ENCODE data around the gene GNGT2.
"Not testable (repeated sequence)": the region's sequence is repeated elsewhere in the genome, so short reads cannot be mapped to it uniquely, and the experiment has no call there.

GNGT2 gene

DNA sequence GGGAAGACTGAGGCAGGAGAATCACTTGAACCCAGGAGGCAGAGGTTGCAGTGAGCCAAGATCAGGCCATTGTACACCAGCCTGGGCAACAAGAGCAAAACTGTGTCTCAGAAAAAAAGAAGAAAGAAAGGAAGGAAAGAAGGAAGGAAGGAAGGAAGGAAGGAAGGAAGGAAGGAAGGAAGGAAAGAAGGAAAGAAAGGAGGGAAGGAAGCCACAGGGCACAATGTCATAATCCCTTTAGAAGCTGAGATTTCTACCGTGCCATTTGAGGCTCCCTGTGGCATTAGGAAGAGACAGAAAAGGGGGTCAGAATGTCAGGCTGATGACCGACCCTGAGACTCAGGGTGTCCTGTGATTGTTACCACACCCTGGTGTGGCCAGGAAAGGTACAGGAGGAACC lies 6.6 kb downstream of the GNGT2 start:
- no peak for DNase-seq (ENCODE audit: low spot score)

- no peak for DNase-seq (ENCODE audit: low spot score)
Measured at GRCh38 chr17:49201481-49201927, 8.9 kb downstream of the GNGT2 start.

DNA sequence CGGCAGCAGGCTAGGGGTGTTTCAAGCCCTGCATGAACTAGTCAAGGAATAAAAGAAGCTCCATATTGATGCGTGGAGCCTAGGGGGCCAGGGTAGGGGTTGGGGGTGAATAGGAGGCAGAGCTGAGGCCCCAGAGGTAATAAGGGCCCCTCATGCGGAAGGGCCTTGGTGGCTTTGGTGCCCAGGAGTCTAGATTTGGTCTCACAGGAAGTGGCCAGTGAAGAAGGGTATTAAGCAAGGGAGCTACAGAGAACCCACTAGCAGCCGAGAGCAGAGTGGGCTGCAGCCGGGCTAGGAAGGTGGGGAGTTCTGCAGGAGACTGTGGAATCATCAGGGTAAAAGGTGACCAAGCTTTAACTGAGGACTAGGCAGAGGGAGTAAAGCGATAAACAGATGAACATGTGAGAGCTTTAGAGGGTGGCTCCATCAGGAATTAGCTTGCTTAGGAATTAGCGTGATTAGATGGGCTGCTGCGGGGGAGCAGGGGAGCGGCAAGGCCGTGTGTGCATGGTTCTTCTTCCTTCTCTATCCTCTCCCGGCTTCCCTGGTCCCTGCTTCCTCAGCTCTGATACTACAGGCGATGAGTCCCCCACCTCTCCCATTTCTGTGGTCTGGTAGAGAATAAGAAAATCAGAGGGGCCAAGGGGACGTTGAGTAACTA lies 9.8 kb downstream of the GNGT2 start:
- DNase-seq (ENCODE audit: low spot score): no peak

DNA sequence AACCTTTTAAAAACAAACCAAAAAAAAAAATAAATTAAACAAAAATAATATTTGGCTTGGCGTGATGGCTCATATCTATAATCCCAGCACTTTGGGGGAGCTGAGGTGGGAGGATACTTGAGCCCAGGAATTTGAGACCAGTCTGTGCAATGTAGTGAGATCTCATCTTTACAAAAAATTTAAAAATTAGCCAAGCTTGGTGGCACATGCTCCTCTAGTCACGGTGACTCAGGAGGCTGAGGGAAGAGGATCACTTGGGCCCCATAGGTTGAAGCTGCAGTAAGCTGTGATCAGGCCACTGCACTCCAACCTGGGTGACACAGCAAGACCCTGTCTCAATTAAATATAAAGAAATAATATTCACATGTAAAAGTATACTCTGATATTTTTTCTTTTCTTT lies 12.2 kb downstream of the GNGT2 start:
- no peak for DNase-seq (ENCODE audit: low spot score)

DNA sequence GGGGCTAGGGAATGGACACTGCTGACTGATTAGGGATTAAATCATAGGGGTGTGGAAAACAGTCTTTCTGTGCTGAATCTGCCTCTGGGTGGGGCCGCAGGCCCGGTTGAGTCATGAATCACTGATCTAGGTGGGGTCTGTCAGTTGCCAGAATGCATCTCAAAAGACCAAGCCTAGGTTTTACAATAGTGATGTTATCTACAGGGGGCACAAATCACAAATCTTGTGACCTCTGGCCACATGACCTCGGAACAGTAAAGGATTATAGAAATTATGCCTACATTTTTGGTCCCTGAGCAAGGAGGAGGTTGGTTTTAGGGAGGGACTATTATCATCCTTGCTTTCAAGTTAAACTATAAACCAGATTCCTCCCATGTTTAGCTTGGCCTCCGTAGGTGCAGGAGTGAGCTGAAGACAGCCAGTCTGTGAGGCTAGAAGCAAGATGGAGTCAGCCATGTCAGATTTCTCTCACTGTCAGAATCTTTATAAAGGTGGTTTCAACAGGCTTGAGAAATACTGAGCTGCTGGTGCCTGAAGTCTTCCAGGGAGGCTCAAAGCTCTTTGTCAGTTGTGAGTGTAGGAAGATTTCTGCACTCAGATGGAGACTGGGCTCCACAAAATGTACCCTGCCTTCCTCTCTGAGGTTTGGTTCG lies 12.9 kb downstream of the GNGT2 start:
- DNase-seq (ENCODE audit: low spot score): no peak

DNA sequence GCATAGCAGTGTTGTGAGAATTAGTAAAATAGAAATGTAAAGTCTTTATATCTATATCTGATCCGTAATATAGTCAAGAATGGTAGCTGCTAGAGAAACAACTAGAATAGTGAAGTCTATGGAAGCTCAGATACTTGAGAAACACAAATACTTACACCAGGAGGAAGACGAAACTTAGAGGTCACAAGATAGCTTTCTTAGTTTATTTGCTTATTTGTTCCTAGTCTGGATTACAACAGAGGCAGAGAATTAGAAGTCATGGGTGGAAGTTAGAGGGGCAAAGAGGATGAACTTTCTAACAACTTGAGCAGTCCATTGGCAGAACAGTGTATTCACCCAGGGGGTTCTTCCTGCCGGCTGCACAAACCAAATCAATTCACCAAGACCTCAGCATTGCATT lies 13.9 kb downstream of the GNGT2 start:
- DNase-seq (ENCODE audit: low spot score): no peak

DNA sequence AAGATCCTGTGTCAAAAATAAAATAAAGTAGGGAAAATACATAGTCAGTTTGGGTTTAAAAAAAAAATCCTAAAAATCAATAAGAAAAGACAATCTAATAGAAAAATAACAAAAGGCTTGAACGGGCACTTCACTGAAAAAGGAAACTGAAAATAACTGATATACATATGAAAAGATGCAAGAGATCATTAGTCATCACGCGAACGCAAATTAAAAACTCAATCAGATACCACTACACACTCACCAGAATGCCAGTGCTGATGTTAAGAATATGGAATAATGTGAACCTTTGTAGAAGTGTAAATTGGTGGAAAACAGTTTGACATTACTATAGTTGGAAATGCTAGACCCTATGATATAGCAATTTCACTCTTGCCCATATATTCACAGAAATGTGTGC lies 14.6 kb downstream of the GNGT2 start:
- DNase-seq (ENCODE audit: low spot score): no peak

DNA sequence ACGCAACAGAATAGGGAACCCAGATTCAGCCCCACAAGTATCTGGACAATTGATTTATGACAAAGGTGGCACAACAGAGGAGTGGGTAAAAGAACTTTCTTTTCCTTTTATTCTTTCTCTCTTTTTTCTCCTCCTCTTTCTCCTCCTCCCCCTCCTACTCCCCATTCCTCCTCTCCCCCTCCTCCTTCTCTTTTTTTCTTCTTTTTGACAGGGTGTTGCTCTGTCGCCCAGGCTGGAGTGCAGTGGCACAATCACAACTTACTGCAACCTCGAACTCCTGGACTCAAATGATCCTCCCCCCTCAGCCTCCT lies 16.1 kb downstream of the GNGT2 start:
- no peak for DNase-seq (ENCODE audit: low spot score)

- DNase-seq (ENCODE audit: low spot score): peak; percentile 67
Measured at GRCh38 chr17:49193513-49194296, 16.7 kb downstream of the GNGT2 start.

DNA sequence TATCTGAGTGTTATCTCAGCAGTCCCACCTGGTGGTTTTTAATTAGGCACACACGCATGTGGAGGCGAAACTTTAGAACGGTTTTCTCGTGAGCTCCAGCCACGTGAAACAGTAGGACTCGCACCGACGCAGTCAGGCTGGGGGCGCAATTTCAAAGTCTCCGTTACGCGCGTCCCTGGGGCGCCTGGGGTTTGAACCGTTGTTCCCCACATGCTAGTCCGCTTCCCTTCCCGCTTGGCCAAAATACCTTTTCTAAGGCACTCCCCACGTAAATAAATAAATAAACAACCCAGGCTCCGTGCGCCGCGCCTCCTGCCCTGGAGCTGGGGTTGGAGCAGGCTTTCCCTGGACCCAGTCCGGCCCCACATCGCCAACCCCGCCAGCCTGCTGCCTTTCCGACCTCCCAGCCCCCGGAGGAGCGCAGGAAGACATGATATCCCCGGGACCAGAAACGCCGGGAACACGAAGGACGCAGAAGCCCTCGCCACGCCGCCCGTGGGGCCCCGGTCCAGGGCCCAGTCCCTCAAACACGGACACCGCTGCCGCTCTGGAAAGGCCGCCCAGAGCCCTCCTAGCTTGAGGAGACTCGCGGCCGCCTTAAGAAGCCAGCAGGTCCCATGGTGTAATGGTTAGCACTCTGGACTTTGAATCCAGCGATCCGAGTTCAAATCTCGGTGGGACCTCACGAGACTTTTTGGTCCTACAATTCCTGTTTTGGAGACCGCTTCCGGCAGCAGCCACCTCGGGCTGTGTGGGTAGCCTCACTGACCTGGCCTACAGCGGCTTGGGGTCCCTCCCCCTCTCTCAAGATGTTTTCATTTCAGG lies 18.2 kb downstream of the GNGT2 start:
- DNase-seq (ENCODE audit: low spot score): peak; percentile 91

DNA sequence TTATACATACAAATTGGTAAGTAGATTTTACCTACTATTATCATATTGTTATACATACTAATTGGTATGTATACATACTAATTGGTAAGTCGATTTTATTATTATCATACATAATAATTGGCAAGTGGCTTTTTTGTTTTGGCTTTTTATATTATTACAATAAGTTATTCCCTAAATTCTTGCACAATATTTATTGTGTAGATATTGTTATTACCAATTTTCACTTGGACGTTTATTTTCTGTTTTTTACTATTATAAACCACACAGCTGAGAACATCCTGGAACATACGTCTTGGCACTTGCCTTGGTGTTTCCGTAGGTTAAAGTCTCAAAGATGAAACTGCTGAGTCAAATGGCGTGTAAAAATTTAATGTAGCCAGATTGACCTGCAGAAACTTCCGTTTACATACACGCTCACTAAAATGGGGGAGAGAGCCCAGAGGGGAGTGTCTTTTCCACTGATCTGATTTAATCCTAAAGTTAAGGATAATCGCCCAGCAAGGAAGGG lies 18.9 kb downstream of the GNGT2 start:
- no peak for DNase-seq (ENCODE audit: low spot score)

DNA sequence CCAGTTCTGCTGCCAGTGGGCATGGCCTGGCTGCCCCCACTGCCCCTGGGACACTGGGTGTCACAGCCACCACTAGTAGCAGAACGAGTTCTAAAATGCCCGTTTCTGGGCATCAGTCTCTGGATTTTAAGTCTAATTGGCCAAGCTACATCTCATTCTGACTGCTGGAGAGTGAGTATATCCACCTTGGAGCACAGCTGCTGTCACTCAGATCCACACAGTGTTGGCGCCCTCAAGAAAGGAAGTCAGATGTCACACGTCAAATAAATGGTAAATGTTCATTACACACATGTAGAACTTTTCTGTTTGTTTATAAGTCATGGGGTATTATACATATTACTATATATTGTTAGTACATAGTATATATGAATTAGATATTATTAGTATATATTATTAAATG lies 19.4 kb downstream of the GNGT2 start:
- no peak for DNase-seq (ENCODE audit: low spot score)

GRCh38 chr17:49187301-49187700 lies 23.1 kb downstream of the GNGT2 start:
- no peak for DNase-seq (ENCODE audit: low spot score)

DNA sequence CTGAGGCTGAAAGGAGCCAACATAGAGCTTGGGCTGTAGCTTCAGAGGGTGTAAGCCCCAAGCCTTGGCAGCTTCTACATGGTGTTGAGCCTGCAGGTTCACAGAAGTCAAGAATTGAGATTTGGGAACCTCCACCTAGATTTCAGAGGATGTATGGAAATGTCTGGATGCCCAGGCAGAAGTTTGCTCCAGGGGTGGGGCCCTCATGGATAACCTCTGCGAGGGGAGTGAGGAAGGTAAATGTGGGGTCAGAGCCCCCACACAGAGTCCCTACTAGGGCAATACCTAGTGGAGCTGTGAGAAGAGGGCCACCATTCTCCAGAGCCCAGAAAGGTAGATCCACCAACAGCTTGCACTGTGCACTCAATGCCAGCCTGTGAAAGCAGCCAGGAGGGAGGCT lies 25.0 kb downstream of the GNGT2 start:
- DNase-seq (ENCODE audit: low spot score): not testable (repeated sequence)

GRCh38 chr17:49184522-49184921 lies 25.9 kb downstream of the GNGT2 start:
- not testable (repeated sequence) for DNase-seq (ENCODE audit: low spot score)

DNA sequence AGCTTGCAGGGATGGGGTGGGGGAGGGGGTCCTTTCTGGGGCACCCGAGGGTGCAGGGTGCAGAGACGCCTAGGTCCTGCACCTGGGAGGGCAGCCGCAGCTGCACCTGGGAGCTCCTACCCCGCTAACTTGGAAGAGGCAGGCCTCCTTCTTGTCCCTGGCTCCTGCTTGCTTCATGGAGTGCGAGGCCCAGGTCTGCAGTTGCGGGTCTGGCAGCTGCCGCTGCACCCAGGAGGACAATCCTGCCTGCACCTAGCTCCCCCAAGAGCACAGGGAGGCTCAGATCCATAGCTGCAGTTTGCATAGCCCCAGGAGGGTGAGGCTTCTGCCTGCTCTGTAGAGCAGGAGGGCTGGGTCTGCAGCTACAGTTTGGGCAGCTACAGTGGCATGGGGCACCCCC lies 26.6 kb downstream of the GNGT2 start:
- no peak for DNase-seq (ENCODE audit: low spot score)

- no peak for DNase-seq (ENCODE audit: low spot score)
Measured at GRCh38 chr17:49183341-49183740, 27.0 kb downstream of the GNGT2 start.

GRCh38 chr17:49180998-49181635 lies 29.3 kb downstream of the GNGT2 start:
- DNase-seq (ENCODE audit: low spot score): no peak

DNA sequence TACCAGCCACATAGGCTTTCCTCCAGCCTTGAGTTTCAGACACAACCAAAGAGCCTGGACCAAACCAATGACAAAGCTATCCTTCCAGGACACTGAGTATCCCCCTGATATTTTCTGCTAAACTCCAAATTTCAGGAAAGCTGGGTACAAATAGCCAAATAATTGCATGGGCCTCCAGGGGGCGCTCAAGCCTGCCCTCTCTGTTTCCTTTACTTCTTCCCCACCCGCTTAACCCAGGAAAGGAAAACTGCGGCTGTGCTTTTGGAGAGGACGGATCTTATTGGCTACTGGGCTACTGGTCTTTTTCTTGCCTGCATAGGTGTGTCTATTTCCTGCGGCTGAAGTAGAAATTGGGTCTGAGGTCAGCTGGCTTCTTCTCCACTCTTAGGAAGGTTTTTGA lies 30.1 kb downstream of the GNGT2 start:
- peak; percentile 49 for DNase-seq (ENCODE audit: low spot score)

- not testable (repeated sequence) for DNase-seq (ENCODE audit: low spot score)
Measured at GRCh38 chr17:49175978-49176377, 34.4 kb downstream of the GNGT2 start.

DNA sequence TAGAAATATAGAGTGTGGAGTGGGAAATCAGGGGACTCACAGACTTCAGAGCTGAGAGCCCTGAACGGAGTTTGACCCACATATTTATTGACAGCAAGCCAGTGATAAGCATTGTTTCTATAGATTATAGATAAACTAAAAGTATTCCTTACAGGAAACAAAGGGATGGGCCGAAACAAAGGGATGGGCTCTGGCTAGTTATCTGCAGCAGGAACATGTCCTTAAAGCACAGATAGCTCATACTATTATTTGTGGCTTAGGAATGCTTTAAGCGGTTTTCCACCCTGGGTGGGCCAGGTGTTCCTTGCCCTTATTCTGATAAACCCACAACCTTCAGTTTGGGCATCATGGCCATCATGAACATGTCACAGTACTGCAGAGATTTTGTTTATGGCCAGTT lies 39.7 kb downstream of the GNGT2 start:
- not testable (repeated sequence) for DNase-seq (ENCODE audit: low spot score)

DNA sequence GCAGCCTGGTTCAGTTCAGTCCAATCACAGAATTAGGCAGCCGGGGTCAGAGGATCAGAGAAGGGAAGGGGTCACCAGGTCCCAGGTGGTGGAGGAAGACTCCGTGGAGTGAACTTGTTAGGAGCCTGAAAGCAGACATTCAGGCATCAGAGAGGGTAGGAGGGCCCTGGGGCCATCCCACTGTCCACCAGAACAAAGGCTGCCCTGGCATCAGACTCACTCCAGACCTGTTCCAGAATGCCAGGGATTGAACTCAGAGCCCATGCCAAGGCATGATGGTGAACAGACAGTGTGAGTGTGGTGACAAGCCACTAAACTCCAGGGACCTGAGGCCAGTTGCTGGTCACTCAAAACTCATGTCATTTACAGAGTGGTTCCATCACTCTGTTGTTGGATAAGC lies 40.2 kb downstream of the GNGT2 start:
- DNase-seq (ENCODE audit: low spot score): no peak
